Mammary epithelial cell (primary cell): ENCODE measurements around the gene MEI4.

ENCODE experiments used
- EZH2 ChIP-seq: IDR thresholded peaks from 2 replicates; pipeline ENCODE4 v1.6.1; 2012; ENCODE audit warnings: low read length, inconsistent platforms, borderline replicate concordance
- TF ChIP-seq, protein P1 (sequence below), 2 donors: IDR thresholded peaks in 1 of 2; conservative IDR thresholded peaks in 1 of 2; 2 replicates each; pipeline ENCODE4 v1.5.1; 2011 to 2012; ENCODE audit warnings: inconsistent platforms in 2 of 2, low read length in 2 of 2, mild to moderate bottlenecking in 2 of 2, control low read depth in 1 of 2, low read depth in 1 of 2; ENCODE audit not compliant: insufficient read depth in 1 of 2; ENCODE audit errors: extremely low read depth in 1 of 2

DNA sequence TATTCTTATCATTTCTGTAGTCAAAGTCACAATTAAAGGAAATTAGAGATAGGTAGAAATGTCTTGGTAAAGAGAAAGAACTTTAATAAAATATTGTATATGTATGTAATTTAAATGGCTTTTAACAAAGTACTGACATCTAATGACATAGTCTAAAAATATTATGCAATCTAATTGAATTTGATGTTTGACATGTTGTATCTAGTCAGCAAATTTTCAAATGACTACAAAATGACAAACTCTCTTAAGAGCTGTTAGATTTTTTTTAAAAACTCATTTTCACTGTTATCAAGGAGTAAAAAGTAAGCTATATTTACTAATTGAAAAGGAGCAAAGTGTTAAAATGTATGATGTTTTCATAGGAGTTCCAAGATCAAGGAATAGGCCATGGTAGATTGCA is 176.9 kb downstream of the MEI4 start:
- TF ChIP-seq, protein P1, sequence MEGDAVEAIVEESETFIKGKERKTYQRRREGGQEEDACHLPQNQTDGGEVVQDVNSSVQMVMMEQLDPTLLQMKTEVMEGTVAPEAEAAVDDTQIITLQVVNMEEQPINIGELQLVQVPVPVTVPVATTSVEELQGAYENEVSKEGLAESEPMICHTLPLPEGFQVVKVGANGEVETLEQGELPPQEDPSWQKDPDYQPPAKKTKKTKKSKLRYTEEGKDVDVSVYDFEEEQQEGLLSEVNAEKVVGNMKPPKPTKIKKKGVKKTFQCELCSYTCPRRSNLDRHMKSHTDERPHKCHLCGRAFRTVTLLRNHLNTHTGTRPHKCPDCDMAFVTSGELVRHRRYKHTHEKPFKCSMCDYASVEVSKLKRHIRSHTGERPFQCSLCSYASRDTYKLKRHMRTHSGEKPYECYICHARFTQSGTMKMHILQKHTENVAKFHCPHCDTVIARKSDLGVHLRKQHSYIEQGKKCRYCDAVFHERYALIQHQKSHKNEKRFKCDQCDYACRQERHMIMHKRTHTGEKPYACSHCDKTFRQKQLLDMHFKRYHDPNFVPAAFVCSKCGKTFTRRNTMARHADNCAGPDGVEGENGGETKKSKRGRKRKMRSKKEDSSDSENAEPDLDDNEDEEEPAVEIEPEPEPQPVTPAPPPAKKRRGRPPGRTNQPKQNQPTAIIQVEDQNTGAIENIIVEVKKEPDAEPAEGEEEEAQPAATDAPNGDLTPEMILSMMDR (conservative IDR thresholded peaks at IDR 0.05 in 1 of 2, IDR thresholded peaks at IDR 0.05 in 1 of 2; ENCODE audit: extremely low read depth in 1 of 2, insufficient read depth in 1 of 2, low read depth in 1 of 2, low read length in 2 of 2): no peak
- TF ChIP-seq EZH2: no peak
